Measurements from ENCODE around the gene THSD4.

DNA sequence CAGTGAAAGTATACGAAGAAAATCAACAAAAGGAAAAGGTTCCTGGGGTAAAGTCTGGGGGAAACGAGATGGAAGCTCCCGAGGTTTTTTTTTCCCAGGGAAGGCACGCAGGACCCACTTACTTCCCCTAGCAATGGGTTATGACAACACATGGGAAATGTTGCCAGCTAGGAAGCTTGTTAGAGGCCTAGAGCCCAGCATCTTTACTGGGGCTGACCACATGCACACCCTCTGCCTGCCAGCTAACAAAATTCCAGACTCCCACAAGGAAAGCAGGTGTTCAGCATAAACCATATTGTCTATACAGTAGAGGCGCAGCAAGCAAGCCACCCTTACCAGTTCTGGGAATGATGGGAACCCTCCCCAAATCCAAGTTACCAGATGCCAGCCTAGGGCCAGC lies 436.3 kb downstream of the THSD4 start:
- no peak for TF ChIP-seq POLR2AphosphoS5 (IDR thresholded peaks at IDR 0.05)
- TF ChIP-seq, protein P1, sequence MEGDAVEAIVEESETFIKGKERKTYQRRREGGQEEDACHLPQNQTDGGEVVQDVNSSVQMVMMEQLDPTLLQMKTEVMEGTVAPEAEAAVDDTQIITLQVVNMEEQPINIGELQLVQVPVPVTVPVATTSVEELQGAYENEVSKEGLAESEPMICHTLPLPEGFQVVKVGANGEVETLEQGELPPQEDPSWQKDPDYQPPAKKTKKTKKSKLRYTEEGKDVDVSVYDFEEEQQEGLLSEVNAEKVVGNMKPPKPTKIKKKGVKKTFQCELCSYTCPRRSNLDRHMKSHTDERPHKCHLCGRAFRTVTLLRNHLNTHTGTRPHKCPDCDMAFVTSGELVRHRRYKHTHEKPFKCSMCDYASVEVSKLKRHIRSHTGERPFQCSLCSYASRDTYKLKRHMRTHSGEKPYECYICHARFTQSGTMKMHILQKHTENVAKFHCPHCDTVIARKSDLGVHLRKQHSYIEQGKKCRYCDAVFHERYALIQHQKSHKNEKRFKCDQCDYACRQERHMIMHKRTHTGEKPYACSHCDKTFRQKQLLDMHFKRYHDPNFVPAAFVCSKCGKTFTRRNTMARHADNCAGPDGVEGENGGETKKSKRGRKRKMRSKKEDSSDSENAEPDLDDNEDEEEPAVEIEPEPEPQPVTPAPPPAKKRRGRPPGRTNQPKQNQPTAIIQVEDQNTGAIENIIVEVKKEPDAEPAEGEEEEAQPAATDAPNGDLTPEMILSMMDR (IDR thresholded peaks at IDR 0.05) = no peak
- no peak for TF ChIP-seq POLR2A (IDR thresholded peaks at IDR 0.05)

Data from upper lobe of left lung (tissue), 4 donors.